H1 (cell line): Measurements from ENCODE around the gene SCAND1. TPM values are rescaled to one million over a fixed set of nuclear protein-coding genes. Genes with fewer than 3 reads are reported as not detected.

ENCODE experiments used
- TBP ChIP-seq: IDR thresholded peaks from 2 replicates; pipeline ENCODE4 v1.6.1; 2011; ENCODE audit warnings: low read depth, low read length, improper control_type of control experiment
- polyA plus RNA-seq, 7 experiments: library from polyadenylated mRNA; depleted of rRNA in 3 of 7; stranded (reverse) in 5 of 7; unstranded in 2 of 7; fragments of >200 nt in 5 of 7; fragments of 200-250 nt in 2 of 7; gene quantifications; 1 replicate in 5 of 7; 2 replicates in 1 of 7; 4 replicates in 1 of 7; pipeline versions ENCODE4 v1.2.1 to v1.2.3, GENCODE V29; 2011 to 2013; ENCODE audit warnings: missing spikeins in 2 of 7, mixed read lengths in 2 of 7
- total RNA-seq: library from RNA; stranded (reverse); fragmentation: NEBNext Ultra II Directional; extraction: Animal tissue kit (Norgen Biotek cat#: 25700); gene quantifications from 2 replicates; pipeline ENCODE4 v1.2.1, GENCODE V29; 2021
- TF ChIP-seq, protein P1 (sequence below), 3 experiments: IDR thresholded peaks; 1 replicate in 2 of 3; 2 replicates in 1 of 3; pipeline versions ENCODE4 v1.5.1 to v1.6.1; 2011; ENCODE audit warnings: low read length in 3 of 3, mild to moderate bottlenecking in 3 of 3, inconsistent platforms in 2 of 3, low read depth in 1 of 3, moderate library complexity in 1 of 3; ENCODE audit not compliant: insufficient read depth in 1 of 3; ENCODE audit errors: control extremely low read depth in 1 of 3

SCAND1 gene
- total and polyA plus RNA-seq, 2 of the 8 experiments (the other 6 are each of a cell fraction or from before 2014, with no cell fraction given): 73.1 to 83.7 TPM

DNA sequence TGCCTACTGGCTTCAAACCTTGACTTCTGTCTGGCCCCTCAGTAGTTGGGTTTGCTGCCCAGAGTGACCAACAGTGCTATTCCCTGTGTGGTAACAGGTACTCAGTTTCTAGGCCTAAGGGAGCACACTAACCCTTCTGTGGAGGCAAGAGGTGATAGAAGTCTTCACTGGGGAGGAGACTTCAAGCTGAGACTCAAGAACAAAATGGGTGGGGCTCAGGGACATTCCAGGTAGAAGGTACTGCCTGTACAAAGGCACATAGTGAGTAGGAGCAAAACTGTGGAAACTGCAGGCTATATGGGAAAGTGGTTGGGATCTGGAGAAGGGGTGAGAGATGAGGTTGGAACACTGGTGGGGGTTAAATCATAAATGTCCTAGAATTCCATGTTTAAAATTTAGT, 2.3 kb upstream of the SCAND1 start (continued):
- TF ChIP-seq TBP: no peak
- TF ChIP-seq, protein P1, sequence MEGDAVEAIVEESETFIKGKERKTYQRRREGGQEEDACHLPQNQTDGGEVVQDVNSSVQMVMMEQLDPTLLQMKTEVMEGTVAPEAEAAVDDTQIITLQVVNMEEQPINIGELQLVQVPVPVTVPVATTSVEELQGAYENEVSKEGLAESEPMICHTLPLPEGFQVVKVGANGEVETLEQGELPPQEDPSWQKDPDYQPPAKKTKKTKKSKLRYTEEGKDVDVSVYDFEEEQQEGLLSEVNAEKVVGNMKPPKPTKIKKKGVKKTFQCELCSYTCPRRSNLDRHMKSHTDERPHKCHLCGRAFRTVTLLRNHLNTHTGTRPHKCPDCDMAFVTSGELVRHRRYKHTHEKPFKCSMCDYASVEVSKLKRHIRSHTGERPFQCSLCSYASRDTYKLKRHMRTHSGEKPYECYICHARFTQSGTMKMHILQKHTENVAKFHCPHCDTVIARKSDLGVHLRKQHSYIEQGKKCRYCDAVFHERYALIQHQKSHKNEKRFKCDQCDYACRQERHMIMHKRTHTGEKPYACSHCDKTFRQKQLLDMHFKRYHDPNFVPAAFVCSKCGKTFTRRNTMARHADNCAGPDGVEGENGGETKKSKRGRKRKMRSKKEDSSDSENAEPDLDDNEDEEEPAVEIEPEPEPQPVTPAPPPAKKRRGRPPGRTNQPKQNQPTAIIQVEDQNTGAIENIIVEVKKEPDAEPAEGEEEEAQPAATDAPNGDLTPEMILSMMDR (IDR thresholded peaks at IDR 0.05; ENCODE audit: control extremely low read depth in 1 of 3, insufficient read depth in 1 of 3, low read depth in 1 of 3, low read length in 3 of 3): no peak
